NCI-H2171 (cell line): Measurements from ENCODE around the gene VMP1.
A peak's percentile ranks its signal among the peaks of the same experiment; 100 is the strongest.

Source experiments
- DNase-seq: peaks from one replicate; lab custom pipeline; 2025; lab: John Stamatoyannopoulos, UW

Gene VMP1

DNA sequence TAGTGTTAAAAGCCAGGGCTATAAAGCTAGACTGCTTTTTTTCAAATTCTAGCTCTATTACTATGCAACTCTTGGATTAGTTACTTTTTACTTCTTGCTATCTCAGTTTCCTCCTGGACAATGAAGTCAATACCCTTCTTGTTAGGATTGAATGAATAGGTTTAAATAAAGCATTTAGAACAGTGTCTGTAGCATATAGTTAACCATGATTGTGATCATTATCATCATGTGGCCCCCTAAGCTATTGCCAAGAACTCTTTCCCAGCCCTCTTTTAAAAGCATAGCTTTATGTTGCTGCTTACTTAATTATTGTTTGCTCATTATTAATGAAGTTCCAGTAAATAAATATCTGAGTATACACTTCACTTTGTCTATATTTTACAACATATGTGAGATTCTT, 4.5 kb downstream of the VMP1 start:
- no peak for DNase-seq

DNA sequence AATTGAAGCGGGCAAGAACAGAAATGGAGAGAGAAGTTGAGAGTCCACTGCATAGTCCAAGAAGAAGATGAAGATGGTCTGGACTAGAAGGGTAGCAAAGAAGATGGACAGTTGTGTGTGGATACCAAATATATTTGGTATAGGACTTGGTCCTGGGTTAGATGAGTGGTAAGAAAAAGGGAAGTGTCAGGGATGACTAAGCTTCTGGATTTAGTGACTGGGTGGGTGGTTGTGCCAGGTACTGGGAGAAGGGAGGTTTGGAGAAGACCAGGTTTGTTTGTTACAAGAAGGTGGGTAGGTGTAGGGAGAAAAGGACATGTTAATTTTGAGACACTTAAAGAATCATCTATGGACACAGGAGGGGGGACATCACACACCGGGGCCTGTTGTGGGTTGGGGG, 5.4 kb downstream of the VMP1 start:
- DNase-seq, result no peak

DNA sequence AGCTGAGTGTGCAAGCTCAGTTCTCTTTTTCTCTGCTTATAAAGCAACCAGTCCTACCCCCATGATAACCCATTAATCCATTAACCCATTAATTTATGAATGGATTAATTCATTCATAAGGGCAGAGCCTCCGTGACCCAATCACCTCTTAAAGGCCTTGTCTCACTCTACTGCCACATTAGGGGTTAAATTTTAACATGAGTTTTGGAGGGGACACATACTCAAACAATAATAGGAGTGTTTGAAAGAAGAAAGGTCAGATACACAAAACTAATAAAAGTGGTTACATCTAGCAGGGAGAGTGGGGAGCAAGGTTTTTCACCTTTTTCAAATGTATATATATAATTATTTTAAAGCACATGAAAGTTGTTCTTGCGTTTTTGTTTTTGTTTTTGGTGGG, 6.8 kb downstream of the VMP1 start:
- DNase-seq, result no peak

DNA sequence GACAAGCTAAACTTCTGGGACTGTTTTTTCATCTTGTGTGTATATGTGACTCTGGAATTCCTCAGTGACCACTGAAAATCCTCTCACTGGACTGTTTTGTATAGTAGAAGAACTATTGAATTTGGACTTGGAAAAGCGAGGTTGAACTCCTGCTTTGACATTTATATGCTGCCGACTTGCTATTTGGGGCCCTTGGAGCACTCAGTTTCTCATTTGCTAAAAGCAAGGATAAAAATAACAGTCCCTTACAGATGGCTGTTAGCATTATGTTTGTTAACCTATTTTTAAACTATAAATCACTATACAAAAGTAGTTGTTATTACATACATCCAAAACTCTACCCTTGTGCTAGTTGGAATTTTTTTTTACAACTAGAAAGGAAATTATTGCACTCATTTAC, 9.0 kb downstream of the VMP1 start:
- no peak for DNase-seq

DNA sequence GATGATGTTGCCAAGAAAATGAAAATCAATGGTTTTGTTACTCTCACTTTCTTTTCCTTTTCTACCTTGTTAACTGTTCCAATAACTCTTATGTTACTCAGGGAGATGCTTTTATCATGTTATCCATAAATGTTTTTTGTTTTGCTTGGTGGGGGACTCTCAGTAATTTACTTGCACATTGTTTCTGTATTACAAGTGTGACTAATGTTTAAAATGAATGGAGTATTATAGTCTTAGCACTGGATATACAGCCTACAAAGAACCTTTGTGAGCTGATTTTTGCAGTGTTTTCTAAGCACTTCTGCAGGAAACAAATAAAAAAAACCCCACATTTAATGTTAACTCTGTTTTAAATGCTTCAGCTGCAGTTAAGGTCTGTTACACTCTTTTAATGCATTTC, 12.1 kb downstream of the VMP1 start:
- no peak for DNase-seq

DNA sequence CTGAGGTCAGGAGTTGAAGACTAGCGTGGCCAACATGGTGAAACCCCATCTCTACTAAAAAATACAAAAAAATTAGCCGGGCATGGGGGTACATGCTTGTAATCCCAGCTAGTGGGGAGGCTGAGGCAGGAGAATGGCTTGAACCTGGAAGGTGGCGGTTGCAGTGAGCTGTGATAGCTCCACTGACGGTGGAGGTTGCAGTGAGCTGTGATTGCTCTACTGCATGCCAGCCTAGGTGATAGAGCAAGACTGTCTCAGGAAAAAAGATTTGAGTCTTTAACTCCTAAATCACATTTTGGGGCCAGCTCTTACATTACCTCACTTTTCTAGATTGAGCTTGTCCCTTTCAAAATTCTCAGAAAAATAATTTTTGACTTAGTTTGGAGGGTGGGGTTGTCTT, 15.2 kb downstream of the VMP1 start:
- DNase-seq, result no peak

DNA sequence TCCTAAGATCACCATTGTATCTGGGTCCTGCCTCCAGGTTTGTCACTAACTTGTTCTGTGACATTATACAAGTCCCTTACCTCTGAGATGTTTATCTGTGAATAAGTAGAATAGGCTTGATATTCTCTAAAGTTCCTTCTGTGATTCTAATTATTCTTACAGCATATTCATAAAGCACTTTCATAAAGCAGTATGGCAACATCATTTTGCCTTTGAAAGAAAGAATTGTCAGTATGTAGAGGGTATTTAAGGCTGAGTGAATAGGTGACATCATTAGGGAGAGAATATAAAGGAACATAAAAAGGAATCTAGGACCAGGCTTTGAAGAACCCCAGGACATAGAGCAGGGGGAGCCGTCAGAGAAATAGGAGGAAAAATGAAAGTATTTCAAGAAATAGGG, 15.6 kb downstream of the VMP1 start:
- no peak for DNase-seq

DNA sequence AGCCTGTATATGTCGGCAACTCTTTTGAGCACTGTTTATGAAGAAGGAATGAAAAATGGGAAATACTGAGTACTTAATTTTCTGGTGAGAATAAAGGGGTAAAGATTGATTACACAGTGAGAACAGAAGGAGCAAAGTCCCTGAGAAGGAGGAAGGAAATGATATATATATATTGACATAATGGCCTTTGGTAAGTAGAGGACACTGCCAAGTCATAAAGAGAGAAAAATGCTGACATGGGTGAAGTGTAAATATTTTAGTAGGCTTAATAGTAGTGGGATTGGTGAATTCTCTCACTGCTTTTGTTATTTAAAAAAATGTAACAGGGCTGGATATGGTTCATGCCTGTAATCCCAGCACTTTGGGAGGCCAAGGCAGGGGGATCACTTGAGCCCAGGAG, 16.2 kb downstream of the VMP1 start:
- no peak for DNase-seq

DNA sequence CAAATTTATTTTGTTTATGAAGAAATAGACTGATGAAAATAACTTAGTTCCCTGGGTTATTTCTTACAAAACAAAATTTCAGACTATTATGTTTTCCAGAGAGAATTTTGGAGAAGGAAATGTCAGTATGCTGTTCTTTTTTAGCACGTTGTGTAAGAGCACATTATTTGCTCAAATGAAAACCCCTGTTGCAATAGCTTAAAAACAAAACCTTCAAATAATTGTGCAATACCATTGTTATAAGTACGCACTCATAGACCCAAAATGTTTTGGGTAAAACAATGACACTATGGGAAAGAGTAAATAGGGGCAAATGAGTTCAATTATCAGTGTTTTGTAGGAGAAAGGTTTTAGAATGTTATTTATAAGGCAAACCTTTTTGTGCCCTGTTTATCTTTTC, 18.2 kb downstream of the VMP1 start:
- DNase-seq, result no peak

DNA sequence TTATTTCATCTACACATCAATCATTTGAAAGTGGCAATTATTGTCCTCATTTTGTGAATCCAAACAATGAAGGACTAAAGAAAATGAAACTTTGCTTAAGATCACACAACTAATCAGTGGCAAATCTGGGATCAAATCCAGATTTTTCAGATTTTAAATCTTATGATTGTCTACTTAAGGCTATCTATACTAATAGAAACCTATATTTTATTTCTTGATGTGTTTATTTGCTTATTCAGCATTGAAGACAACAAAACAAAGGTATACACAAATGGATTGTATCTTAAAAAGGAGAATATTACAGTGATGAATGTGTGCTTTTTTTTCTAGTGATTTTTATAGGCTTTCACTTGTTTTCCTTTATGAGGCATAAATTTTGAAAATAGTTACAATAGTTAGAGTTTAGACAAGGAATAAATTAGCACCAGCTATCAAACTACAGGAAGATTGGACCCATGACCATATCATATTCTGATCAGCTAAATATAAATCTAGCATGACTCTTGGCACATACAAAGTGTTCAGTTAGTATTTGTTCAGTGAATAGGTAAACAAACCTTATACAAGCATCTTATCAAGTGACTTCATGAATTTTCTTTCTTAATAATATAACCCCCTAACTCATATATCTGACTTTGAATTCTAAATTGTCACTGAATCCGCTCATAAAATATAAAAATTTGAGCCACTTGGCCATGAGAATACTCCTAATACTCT, 20.5 kb downstream of the VMP1 start:
- no peak for DNase-seq

DNA sequence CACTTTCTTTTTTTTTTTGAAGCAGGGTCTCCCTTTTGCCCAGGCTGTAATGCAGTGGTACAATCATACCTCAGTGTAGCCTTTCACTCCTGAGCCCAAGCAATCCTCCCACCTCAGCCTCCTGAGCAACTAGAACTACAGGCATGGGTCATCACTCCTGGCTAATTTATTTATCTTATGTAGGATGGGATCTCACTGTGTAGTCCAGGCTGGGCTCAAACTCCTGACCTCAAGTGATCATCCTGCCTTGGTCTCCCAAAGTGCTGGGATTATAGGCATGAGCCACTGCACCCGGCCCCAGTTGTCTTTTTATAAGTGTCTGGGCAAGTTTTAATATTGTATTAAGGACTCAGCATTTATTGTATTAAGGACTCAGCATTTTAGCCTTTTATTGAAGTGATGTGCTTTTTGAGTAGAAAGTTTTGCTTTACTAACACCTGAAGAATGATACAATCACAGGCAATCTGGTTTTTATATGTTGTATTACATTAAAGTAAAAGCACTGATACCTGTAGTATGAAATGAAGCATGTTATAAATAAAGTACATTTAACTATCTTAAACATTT, 22.9 kb downstream of the VMP1 start:
- no peak for DNase-seq

DNA sequence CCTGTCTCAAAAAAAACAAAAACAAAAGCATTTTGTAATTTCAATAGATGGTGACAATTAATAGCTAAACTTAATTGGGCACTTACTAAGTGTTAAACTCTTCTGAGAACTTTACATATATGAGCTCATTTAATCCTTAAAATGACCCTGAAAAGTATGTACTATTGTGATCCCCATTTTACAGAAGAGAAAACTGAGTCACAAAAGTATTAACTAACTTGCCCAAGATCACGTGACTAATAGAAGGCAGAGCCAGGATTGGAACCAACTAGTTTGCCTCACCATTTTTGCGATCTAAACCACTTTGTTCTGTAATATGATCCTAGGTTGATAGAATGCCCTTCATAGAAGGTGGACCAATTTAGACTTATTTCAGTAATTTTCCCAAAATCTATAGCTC, 26.2 kb downstream of the VMP1 start:
- no peak for DNase-seq

DNA sequence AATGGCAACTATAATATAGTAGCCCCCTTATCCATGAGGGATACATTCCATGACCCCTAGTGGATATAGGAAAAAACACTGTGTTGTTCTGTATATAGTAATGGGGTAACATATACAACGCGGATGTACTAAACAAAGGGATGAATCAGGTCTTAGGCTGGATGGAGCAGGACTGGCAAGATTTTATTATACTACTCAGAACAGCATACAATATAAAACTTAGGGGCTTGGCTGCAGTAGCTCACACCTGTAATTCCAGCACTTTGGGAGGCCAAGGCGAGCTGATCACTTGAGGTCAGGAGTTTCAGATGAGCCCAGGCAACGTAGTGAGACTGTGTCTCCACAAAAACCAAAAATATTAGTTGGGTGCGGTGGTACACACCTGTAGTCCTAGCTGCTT, 26.8 kb downstream of the VMP1 start:
- no peak for DNase-seq

DNA sequence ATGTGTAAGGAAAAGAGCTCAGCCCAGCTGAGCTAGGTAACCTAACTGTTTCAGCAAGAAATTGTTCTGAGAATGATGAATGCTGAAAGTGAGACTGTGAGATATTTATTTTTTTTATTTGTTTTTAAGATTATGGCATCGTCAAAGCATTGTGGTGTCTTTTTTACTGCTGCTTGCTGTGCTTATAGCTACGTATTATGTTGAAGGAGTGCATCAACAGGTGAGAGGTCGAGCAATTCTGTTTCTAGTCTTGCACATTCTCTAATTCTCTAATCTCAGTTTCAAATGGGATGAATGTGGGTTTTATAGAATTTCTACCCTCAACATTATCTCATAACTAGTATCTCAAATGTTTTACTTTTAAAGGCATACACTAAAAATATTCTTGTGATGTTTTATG, 29.9 kb downstream of the VMP1 start:
- no peak for DNase-seq

DNA sequence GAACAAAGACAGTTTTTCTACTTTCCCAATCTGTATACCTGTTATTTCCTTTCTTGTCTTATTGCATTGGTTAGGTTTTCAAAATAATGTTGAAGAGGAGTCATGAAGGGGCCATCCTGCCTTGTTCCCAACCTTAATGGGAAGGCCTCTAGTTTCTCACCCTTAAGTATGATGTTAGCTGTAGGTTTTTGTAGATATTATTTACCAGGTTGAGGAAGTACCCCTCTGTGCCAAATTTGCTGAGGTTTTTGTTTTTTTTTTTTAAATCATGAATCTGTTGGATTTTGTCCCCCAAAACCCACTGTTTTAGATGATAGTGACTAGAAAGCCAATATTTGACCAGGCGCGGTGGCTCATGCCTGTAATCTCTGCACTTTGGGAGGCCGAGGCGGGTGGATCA, 36.4 kb downstream of the VMP1 start:
- DNase-seq, result no peak

DNA sequence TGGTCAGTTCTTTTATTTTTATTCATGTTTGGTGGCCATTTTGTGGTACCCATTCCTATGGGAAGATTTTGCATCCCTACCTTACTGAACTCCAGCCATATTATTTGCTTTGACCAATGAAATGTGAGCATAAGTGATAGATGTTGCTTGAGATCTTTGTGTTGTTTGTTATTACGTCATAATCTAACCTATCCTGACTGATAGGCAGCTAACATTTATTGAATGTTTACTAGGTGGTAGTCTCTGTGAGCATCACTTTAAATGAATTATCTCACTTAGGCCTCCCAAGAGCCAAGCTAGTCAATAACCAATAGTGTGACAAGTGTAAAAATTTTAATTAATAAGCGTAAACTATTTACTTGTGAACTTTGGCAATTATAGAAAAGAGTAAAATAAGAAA, 37.6 kb downstream of the VMP1 start:
- no peak for DNase-seq

DNA sequence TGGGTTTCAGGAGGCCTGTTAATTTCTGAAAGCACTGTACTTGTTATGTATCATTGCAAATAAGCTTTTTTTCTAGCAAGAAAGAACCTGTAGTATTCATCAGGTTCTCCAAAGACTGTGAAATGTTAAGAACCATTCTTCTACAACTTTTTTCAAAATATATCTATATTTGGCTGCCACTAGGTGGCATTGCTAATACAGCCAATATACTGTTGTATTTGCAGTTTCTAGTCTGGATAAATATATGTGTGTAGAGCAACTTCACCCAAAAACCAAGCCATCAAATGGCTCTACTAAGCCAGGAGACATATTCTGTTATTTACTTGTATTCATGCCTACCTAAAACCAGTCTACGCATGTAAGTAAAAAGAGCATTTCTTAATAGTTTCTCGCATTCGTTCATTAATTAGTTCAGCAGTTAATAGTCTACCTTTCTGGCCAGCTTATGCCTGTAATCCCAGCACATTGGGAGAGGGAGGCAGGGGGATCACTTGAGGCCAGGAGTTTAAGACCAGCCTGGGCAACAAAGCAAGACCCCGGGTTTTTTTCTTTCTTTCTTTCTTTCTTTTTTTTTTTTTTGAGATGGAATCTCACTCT, 39.5 kb downstream of the VMP1 start:
- no peak for DNase-seq

DNA sequence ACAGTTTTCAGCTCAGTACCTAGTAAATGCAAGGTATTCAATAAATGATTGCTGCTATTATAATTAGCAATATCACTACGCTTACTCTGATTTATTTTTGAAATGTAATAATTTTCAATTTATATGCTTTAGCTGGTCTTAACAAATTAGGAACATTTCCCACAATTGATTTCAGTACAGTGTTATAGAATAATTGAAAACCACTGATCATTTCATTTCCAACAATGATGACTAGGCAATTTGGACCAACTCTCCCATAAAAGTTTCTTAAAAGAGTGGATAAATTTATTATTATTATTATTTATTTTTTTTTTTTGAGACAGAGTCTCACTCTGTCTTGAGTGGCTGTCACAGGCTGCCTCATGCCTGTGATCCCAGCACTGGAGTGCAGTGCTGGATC, 41.1 kb downstream of the VMP1 start:
- DNase-seq, result no peak

DNA sequence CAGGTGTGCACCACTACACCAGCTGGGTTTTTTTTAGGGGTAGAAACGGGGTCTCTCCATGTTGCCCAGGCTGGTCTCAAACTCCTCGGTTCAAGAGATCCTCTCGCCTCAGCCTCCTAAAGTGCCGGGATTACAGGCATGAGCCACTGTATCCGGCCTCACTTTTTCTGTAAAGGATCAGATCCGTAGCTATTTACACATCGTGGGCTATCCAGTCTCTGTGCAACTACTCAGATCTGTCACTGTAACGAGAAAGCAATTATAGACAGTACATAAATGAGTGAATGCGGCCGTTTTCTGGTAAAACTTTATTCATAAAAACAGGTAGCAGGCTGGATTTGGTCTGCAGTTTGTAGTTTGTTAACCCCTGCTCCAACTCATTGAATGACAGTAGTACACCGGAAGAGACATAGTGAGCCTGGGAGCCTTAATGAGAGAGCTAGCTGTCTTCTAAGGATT, 44.5 kb downstream of the VMP1 start:
- DNase-seq, result no peak

DNA sequence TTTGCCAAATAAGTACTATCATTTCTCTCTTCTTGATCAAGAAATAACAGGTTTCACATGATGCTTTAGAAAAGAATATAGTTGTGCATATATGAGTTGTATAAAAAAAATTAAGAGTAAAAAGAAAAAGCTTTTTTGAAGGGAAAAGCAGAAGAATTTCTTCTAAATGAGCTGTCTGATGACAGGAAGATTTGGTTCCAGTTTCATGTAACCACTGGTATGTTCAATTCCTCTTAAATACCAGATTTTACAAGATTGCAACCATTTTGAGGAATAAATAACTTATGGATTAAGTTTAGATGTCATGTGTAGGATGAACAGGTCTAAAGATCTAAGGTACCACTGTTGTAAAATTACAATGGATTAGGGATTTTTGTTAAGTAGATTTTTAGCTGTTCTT, 45.0 kb downstream of the VMP1 start:
- no peak for DNase-seq

DNA sequence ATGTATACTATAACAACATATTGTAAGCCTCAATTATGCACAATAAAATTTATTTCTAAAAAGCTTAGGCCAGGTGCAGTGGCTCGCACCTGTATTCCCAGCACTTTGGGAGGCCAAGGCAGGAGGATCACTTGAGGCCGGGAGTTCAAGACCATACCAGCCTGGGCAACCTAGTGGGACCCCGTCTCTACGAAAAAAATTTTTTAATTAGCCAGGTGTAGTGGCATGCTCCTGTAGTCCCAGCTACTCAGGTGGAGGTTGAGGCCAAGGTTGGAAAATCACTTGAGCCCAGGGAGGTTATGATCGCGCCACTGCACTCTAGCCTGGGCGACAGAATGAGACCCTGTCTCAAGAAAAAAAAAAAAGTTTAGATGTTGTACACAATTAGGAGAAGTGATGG, 45.5 kb downstream of the VMP1 start:
- no peak for DNase-seq

DNA sequence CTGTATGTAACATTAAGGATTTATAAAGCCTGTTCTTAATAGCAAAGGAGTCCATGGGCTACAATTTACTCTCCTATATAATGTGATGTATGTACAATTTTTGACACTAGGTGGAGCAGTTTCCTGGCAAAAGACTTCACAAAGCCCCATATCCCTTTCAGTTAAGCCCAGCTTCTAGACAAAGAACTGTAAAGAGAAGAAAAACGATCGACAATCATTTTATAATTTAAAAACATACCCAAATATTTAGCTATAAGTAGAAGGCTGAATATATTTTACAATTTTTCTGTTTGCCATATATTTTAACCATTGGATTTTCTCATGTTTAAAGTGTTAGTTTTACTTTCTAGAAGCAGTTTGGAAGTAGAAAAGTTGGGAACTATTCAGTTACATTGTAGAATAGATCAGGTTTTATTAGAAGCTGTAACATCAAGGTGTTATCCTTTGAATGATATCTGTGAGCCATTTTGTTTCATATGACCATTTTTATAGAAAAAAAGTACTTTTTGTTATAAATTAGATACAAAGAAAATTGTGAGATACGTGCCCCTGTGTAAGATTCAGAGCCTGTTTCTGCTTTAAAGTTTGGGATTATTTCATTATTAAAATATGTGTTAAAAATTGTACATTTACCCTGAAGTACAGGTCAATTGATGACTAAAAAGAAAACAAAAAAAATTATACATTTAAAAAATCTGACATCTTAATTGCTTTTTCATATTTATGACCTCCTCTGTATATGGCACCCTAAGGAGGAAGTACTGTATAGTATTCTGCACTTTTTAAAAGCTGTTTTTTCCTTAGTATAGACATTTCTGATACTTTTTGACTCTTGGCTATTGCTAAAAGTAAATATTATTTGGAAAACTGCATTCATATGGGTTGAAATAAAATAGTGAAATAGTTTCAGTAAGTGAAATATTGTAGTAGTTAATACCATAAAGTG, 46.3 kb downstream of the VMP1 start:
- peak; percentile 60 for DNase-seq

DNA sequence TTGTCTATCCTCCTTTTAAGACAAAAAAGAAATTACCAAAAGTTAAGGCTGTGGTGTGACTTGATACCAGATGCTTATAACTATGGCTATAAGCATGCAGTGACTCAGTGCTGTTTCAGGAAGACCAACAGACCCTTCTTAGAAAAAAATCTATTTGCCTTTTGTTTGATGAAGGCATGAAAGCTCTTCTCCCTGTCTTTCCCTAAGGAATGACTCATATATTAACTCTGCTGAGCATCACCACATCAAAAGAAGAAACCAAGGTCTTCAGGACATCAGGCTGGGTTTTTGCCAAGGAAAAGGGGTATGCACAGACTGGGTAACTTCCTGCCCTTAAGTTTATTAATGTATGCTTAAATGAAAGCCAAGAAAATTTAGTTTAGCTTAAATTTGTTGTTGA, 47.1 kb downstream of the VMP1 start:
- DNase-seq, result no peak
